NCI-H1105 treated with DMSO at 0.1 percent for 48 hours (cell line): ENCODE results near the gene ARMC8.

Experiments used
- DNase-seq: peaks from one replicate; lab custom pipeline; 2025; lab: John Stamatoyannopoulos, UW

Gene ARMC8

GRCh38 chr3:138199851-138200250 lies 12.8 kb downstream of the ARMC8 start:
- DNase-seq = no peak

- no peak for DNase-seq
Measured at GRCh38 chr3:138200424-138200823, 13.3 kb downstream of the ARMC8 start.

DNA sequence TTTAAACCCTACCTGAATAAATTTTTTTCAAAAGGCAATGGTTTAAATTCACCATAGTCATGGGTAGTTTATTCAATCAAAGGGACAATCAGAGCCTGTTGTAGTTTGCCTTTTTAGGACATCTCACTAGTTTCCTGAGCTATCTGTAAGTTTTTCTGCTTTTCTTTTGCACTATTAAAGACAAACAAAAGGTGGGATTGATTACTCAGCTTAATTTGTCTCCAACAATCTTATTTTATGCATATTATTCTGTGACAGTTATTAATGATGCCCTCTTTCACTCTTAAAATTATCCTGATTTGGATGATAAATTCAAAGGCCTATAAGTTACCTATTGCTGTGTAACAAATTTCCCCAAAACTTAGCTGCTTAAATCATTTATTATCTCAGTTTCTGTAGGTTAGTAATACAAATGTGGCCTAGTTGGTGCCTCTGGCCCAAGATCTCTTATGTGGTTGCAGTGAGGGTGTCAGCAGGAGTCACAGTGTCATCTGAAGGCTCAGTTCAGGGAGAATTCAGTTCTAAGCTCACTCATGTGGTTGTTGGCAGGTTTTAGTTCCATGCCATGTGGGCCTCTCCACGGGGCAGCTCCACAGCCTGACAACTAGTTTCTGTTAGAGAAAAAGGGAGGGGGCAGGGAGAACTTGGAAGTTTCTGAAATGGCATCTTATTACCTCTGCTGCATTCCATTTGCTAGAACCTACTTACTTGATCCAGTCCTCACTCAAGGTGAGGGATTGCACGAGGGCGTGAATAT lies 16.0 kb downstream of the ARMC8 start:
- DNase-seq = no peak

GRCh38 chr3:138203938-138204337 lies 16.8 kb downstream of the ARMC8 start:
- DNase-seq = no peak

- no peak for DNase-seq
Measured at GRCh38 chr3:138205527-138205926, 18.4 kb downstream of the ARMC8 start.

DNA sequence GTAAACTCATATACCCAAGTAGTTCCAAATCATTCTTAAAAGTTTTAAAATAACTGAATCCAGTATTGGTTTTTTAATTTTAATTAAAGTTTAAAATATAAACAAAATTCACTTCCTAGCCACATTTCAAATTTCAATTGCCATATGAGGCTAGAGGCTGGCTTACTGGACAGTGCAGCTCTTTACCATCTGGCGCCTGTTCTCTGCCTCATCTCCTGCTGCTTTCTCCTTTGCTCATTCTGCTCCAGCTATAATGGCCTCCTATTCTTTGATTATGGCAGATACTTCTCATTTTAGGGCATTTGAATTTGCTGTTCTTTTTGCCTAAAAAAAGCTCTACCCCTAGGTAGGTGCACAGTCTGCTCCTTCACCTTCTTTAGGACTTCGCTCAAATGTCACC lies 19.1 kb downstream of the ARMC8 start:
- no peak for DNase-seq

DNA sequence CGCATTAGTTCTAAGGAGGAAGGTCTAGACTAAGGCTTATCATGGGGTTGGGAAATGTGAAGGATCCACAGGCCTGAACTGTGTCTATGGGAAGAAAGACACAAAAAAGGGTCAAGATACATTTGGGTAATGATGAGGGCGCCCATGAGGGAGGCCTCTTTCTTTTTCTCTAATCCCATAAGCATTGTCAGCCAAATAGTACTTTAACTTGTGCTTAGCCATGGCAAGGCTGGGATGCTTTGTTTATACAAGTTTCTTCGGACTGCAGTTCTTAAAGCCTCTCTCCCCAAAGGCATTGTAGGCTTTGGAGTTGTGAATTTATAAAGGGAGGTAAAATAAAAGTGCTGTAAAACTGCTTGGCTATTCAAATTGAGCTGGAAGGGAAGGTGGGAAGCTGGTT lies 23.4 kb downstream of the ARMC8 start:
- DNase-seq = no peak

GRCh38 chr3:138213398-138214085 lies 26.4 kb downstream of the ARMC8 start:
- no peak for DNase-seq

- no peak for DNase-seq
Measured at GRCh38 chr3:138219255-138219654, 32.2 kb downstream of the ARMC8 start.

GRCh38 chr3:138220242-138220641 lies 33.1 kb downstream of the ARMC8 start:
- no peak for DNase-seq

DNA sequence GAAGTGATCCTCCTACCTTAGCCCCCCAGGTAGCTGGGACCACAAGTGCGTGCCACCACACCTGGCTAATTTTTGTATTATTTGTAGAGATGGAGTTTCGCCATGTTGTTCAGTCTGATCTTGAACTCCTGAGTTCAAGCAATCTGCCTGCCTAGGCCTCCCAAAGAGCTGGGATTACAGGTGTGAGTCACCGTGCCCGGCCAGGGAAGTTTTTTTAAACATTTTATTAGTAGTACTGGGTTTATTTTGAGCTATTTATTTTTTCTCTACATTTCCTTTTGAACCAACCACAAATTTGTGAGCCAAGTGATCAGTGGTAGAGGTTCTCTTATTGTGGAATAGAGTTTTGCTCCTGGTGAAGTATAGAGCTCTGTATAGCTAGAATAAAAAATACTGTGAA lies 33.7 kb downstream of the ARMC8 start:
- DNase-seq = no peak

DNA sequence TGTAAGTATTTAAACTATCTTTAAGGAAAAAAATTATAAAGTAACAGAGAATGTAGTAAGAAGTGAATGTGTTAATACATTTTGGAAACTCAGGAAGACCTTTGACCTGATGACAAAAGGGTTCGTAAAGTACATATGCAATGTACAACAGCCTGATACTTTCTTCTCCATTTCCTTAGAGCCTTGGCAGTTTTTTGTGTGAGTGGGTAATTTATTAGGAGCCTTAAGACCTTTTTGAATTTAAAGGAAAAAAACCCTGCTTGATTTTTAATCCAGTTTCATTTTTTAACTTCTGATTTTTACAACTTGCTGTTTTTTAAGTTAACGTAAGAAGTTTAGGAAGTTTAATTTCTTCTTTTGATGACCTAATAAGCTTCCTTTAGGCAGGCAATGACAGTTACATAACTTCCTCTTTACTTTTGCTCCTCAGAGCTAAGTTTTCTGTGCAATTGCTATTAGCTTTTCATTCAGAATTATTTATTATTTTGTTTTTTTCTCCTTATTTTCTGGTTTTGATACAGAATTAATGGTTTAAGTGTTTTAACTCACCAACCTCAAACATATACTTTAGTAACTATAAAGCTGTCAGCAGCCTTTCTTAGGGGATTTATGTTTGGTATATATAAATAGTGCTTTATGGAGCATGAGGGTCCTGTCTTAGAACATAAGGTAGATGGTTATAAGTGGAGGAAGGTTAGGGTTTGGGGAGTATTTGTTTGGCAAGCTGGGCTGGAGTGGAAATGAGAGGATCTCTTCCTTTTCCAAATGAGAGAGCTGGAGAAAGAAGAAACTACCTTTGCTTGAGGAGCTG lies 35.2 kb downstream of the ARMC8 start:
- DNase-seq = no peak

GRCh38 chr3:138222942-138223287 lies 35.8 kb downstream of the ARMC8 start:
- no peak for DNase-seq

GRCh38 chr3:138227650-138228049 lies 40.5 kb downstream of the ARMC8 start:
- no peak for DNase-seq

GRCh38 chr3:138230525-138230924 lies 43.4 kb downstream of the ARMC8 start:
- no peak for DNase-seq

DNA sequence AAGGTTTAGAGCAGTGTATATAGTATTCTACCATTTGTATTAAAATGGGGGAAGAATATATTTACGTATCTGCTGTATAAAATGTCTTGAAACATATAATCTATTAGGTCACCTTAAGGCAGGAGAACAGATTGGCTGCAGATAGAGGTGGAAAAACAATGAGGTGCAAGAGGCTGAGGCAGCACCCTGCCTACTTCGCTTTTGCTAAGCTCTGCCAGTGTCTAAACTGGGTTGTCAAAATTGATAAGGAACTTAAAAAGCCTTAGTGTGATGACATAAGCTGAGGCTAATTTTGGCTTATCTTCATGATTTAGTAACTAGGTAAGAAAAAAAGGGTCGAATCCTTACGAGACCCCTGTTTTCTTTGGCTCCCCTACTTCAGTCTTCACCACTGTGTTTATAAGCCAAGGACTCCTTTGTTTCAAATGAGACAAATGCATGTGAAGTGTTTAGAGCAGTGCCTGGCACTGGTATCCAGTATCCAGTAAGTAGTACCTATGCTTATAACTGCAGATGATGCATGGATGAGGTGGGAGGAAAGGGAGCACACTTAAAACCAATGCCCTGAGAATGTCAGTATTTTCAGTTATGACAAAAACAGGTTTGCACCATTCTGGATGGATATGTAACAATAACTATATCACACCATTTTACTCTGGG lies 45.7 kb downstream of the ARMC8 start:
- no peak for DNase-seq

- DNase-seq = no peak
Measured at GRCh38 chr3:138234401-138235179, 47.5 kb downstream of the ARMC8 start.

- no peak for DNase-seq
Measured at GRCh38 chr3:138238711-138239110, 51.6 kb downstream of the ARMC8 start.

DNA sequence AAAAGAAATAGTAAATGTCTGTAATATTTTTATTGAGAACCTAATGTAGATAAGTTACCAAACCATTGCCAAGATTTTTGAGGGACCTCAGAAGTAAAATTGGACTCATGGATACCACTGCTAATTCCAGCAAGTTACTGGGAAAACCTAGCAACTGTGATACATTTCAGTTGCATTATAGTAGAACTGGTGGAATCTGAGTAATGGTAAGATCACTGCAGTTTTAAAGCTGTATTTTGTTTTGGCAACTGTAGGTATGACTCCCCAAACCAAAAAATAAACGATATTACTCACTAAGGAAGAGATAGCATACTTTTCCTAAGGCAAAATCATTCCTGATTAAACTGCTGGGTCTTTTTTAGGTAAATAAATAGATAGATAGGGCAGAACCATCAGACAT lies 54.0 kb downstream of the ARMC8 start:
- no peak for DNase-seq

DNA sequence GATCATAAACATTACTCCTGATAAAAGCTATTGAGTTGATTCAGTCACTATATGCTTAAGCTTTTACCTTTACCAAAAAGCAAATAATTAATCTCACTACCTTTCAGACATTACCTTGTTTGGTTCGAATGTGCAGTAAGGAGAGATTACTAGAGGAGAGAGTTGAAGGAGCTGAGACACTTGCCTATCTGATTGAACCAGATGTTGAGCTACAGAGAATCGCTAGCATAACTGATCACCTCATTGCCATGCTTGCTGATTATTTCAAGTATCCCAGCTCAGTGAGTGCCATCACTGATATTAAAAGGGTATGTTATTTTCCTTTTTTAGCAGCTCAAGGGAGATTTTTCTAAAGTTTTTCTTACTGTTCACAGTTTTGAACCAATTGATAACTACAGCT lies 54.6 kb downstream of the ARMC8 start:
- DNase-seq = no peak

GRCh38 chr3:138242466-138242865 lies 55.4 kb downstream of the ARMC8 start:
- DNase-seq = no peak

GRCh38 chr3:138245026-138245425 lies 57.9 kb downstream of the ARMC8 start:
- DNase-seq = no peak
